ENCODE data around the gene MT1F. TPM values are rescaled to one million over a fixed set of nuclear protein-coding genes. Genes with fewer than 3 reads are reported as not detected.
A peak's percentile ranks its signal among the peaks of the same experiment; 100 is the strongest.

The MT1F gene
- polyA plus RNA-seq (2013): 61.2 and 70.5 TPM in 2 replicates

GRCh38 chr16:56657555-56658326 lies at the start of gene MT1F:
MT1F (plus strand) TSS chr16:56657959; CDS start chr16:56658059, 100 bp downstream.
- no CpG with 5 or more reads among the region's 46 CpGs for whole genome bisulfite sequencing (ENCODE audit: extremely low coverage, insufficient coverage, insufficient read length)
- Histone ChIP-seq H4K8ac (ENCODE audit: low read depth, low read length) (peak within 1 kb of the TSS; percentile 80), H3K4me1 (ENCODE audit: control insufficient read depth in 1 of 2, insufficient read depth in 2 of 2, low read length in 2 of 2) (peaks cover 8 to 10% of the 10 kb centered on the region in 2 experiments)

GRCh38 chr16:56608043-56608875 lies 49.5 kb upstream of the MT1F start, which contains the start of gene MT2A:
MT2A (plus strand) TSS chr16:56608584; CDS start chr16:56608656, 72 bp downstream.
- H3K23ac ChIP-seq (ENCODE audit: low read length): no peak within 1 kb of the TSS
- WGBS (ENCODE audit: extremely low coverage, insufficient coverage, insufficient read length): no CpG with 5 or more reads among the region's 62 CpGs
- H2BK12ac ChIP-seq (ENCODE audit: low read length): peak within 1 kb of the TSS; percentile 62
- DNase-seq: peak; percentile 99
- peaks cover 27 to 31% of the 10 kb centered on the region in 2 experiments for H3K4me1 ChIP-seq (ENCODE audit: control insufficient read depth in 1 of 2, insufficient read depth in 2 of 2, low read length in 2 of 2)
- peak within 1 kb of the TSS; percentile 79 for H4K8ac ChIP-seq (ENCODE audit: low read depth, low read length)
- no peaks in the 10 kb centered on the region for H3K9me3 ChIP-seq (ENCODE audit: insufficient read depth, low read depth, low read length)
- peak within 1 kb of the TSS; percentile 77 for H3K4me2 ChIP-seq (ENCODE audit: low read length)
- peak within 1 kb of the TSS; percentile 65 for H3K14ac ChIP-seq (ENCODE audit: low read length)
- peak within 1 kb of the TSS; percentile 53 for H3K18ac ChIP-seq (ENCODE audit: low read length)
- H4K12ac ChIP-seq (ENCODE audit: low read depth, low read length): no peak within 1 kb of the TSS
- H3K9ac ChIP-seq (ENCODE audit: low read length): no peak within 1 kb of the TSS
- H3K27me3 ChIP-seq (ENCODE audit: insufficient read depth, low read length): peaks cover 3% of the 10 kb centered on the region
- H2AK5ac ChIP-seq (ENCODE audit: low read length): peak within 1 kb of the TSS; percentile 13
- H3K79me2 ChIP-seq (ENCODE audit: control insufficient read depth, insufficient read depth, low read length, poor library complexity): no peaks in the 10 kb centered on the region
- peak within 1 kb of the TSS; percentile 69 for H2AFZ ChIP-seq (ENCODE audit: insufficient read depth, low read length, poor library complexity)
- H2BK120ac ChIP-seq (ENCODE audit: insufficient read depth, low read length, poor library complexity): peak within 1 kb of the TSS; percentile 50
- H3K79me1 ChIP-seq (ENCODE audit: low read length): peaks cover 11% of the 10 kb centered on the region
- H4K91ac ChIP-seq (ENCODE audit: low read depth, low read length): peak within 1 kb of the TSS; percentile 87
- no peak within 1 kb of the TSS for H3K4ac ChIP-seq (ENCODE audit: low read depth, low read length)
- H3K4me3 ChIP-seq (ENCODE audit: low read depth, low read length): peak within 1 kb of the TSS; percentile 67
- no peak within 1 kb of the TSS for H2BK5ac ChIP-seq (ENCODE audit: low read depth, low read length, poor library complexity)
- peak within 1 kb of the TSS; percentile 23 for H3K27ac ChIP-seq (ENCODE audit: low read depth, low read length)
- no peaks in the 10 kb centered on the region for H3K36me3 ChIP-seq (ENCODE audit: control insufficient read depth in 1 of 2, insufficient read depth in 2 of 2, low read length in 2 of 2)

More at GRCh38 chr16:56657555-56658326, at the start of gene MT1F:
- no peak within 1 kb of the TSS for H2AK5ac ChIP-seq (ENCODE audit: low read length)
- H3K27me3 ChIP-seq (ENCODE audit: insufficient read depth, low read length): peaks cover 23% of the 10 kb centered on the region
- H4K12ac ChIP-seq (ENCODE audit: low read depth, low read length): peak within 1 kb of the TSS; percentile 27
- no peak within 1 kb of the TSS for H3K4ac ChIP-seq (ENCODE audit: low read depth, low read length)
- peak; percentile 73 to 75 for DNase-seq
- H2BK120ac ChIP-seq (ENCODE audit: insufficient read depth, low read length, poor library complexity): no peak within 1 kb of the TSS
- H2BK5ac ChIP-seq (ENCODE audit: low read depth, low read length, poor library complexity): no peak within 1 kb of the TSS
- H2BK12ac ChIP-seq (ENCODE audit: low read length): no peak within 1 kb of the TSS
- H3K4me3 ChIP-seq (ENCODE audit: low read depth, low read length): peak within 1 kb of the TSS; percentile 75
- peak within 1 kb of the TSS; percentile 70 for H3K4me2 ChIP-seq (ENCODE audit: low read length)
- no peaks in the 10 kb centered on the region for H3K79me2 ChIP-seq (ENCODE audit: control insufficient read depth, insufficient read depth, low read length, poor library complexity)
- no peak within 1 kb of the TSS for H3K18ac ChIP-seq (ENCODE audit: low read length)
- peaks cover 2% of the 10 kb centered on the region for H3K9me3 ChIP-seq (ENCODE audit: insufficient read depth, low read depth, low read length)
- H3K79me1 ChIP-seq (ENCODE audit: low read length): peaks cover 2% of the 10 kb centered on the region
- H3K36me3 ChIP-seq (ENCODE audit: control insufficient read depth in 1 of 2, insufficient read depth in 2 of 2, low read length in 2 of 2): no peaks in the 10 kb centered on the region
- peak within 1 kb of the TSS; percentile 42 for H4K91ac ChIP-seq (ENCODE audit: low read depth, low read length)
- peak within 1 kb of the TSS; percentile 76 for H2AFZ ChIP-seq (ENCODE audit: insufficient read depth, low read length, poor library complexity)
- no peak within 1 kb of the TSS for H3K14ac ChIP-seq (ENCODE audit: low read length)
- no peak within 1 kb of the TSS for H3K27ac ChIP-seq (ENCODE audit: low read depth, low read length)
- H3K23ac ChIP-seq (ENCODE audit: low read length): peak within 1 kb of the TSS; percentile 55
- no peak within 1 kb of the TSS for H3K9ac ChIP-seq (ENCODE audit: low read length)

- no peak overlapping the region for H2AK5ac ChIP-seq (ENCODE audit: low read length)
- no CpG with 5 or more reads among the region's 21 CpGs for WGBS (ENCODE audit: extremely low coverage, insufficient coverage, insufficient read length)
- peaks cover 3% of the 10 kb centered on the region for H3K27me3 ChIP-seq (ENCODE audit: insufficient read depth, low read length)
- H4K12ac ChIP-seq (ENCODE audit: low read depth, low read length): no peak overlapping the region
- no peak overlapping the region for H2BK120ac ChIP-seq (ENCODE audit: insufficient read depth, low read length, poor library complexity)
- DNase-seq: peak in 1 of 2 donors; percentile 47
- no peak overlapping the region for H2AFZ ChIP-seq (ENCODE audit: insufficient read depth, low read length, poor library complexity)
- peaks cover 27 to 31% of the 10 kb centered on the region in 2 experiments for H3K4me1 ChIP-seq (ENCODE audit: control insufficient read depth in 1 of 2, insufficient read depth in 2 of 2, low read length in 2 of 2)
- no peak overlapping the region for H4K8ac ChIP-seq (ENCODE audit: low read depth, low read length)
- H3K9ac ChIP-seq (ENCODE audit: low read length): no peak overlapping the region
- H3K4ac ChIP-seq (ENCODE audit: low read depth, low read length): no peak overlapping the region
- peaks cover 11% of the 10 kb centered on the region for H3K79me1 ChIP-seq (ENCODE audit: low read length)
- H3K36me3 ChIP-seq (ENCODE audit: control insufficient read depth in 1 of 2, insufficient read depth in 2 of 2, low read length in 2 of 2): no peaks in the 10 kb centered on the region
- H3K18ac ChIP-seq (ENCODE audit: low read length): no peak overlapping the region
- H3K23ac ChIP-seq (ENCODE audit: low read length): no peak overlapping the region
- H3K27ac ChIP-seq (ENCODE audit: low read depth, low read length): no peak overlapping the region
- peak overlapping the region; percentile 77 for H3K4me2 ChIP-seq (ENCODE audit: low read length)
- no peak overlapping the region for H2BK5ac ChIP-seq (ENCODE audit: low read depth, low read length, poor library complexity)
- H3K14ac ChIP-seq (ENCODE audit: low read length): no peak overlapping the region
- no peak overlapping the region for H2BK12ac ChIP-seq (ENCODE audit: low read length)
- no peak overlapping the region for H3K4me3 ChIP-seq (ENCODE audit: low read depth, low read length)
- H4K91ac ChIP-seq (ENCODE audit: low read depth, low read length): no peak overlapping the region
- no peaks in the 10 kb centered on the region for H3K79me2 ChIP-seq (ENCODE audit: control insufficient read depth, insufficient read depth, low read length, poor library complexity)
- H3K9me3 ChIP-seq (ENCODE audit: insufficient read depth, low read depth, low read length): no peaks in the 10 kb centered on the region
Observed at GRCh38 chr16:56608876-56609462, 48.8 kb upstream of the MT1F start.

- H2BK120ac ChIP-seq (ENCODE audit: insufficient read depth, low read length, poor library complexity): no peak overlapping the region
- H3K18ac ChIP-seq (ENCODE audit: low read length): no peak overlapping the region
- no peaks in the 10 kb centered on the region for H3K79me2 ChIP-seq (ENCODE audit: control insufficient read depth, insufficient read depth, low read length, poor library complexity)
- no peak overlapping the region for H3K4ac ChIP-seq (ENCODE audit: low read depth, low read length)
- H3K14ac ChIP-seq (ENCODE audit: low read length): no peak overlapping the region
- peak overlapping the region; percentile 50 for H3K4me2 ChIP-seq (ENCODE audit: low read length)
- no peaks in the 10 kb centered on the region for H3K36me3 ChIP-seq (ENCODE audit: control insufficient read depth in 1 of 2, insufficient read depth in 2 of 2, low read length in 2 of 2)
- no peak overlapping the region for H3K4me3 ChIP-seq (ENCODE audit: low read depth, low read length)
- H3K9me3 ChIP-seq (ENCODE audit: insufficient read depth, low read depth, low read length): no peaks in the 10 kb centered on the region
- H3K79me1 ChIP-seq (ENCODE audit: low read length): peaks cover 11% of the 10 kb centered on the region
- H4K12ac ChIP-seq (ENCODE audit: low read depth, low read length): no peak overlapping the region
- H2AK5ac ChIP-seq (ENCODE audit: low read length): no peak overlapping the region
- no peak overlapping the region for H3K27ac ChIP-seq (ENCODE audit: low read depth, low read length)
- WGBS (ENCODE audit: extremely low coverage, insufficient coverage, insufficient read length): no CpG with 5 or more reads among the region's 6 CpGs
- no peak overlapping the region for H3K9ac ChIP-seq (ENCODE audit: low read length)
- H2BK5ac ChIP-seq (ENCODE audit: low read depth, low read length, poor library complexity): no peak overlapping the region
- DNase-seq: peak; percentile 28 to 58
- H4K8ac ChIP-seq (ENCODE audit: low read depth, low read length): no peak overlapping the region
- no peak overlapping the region for H2AFZ ChIP-seq (ENCODE audit: insufficient read depth, low read length, poor library complexity)
- H3K23ac ChIP-seq (ENCODE audit: low read length): no peak overlapping the region
- H2BK12ac ChIP-seq (ENCODE audit: low read length): no peak overlapping the region
- peaks cover 27 to 31% of the 10 kb centered on the region in 2 experiments for H3K4me1 ChIP-seq (ENCODE audit: control insufficient read depth in 1 of 2, insufficient read depth in 2 of 2, low read length in 2 of 2)
- H3K27me3 ChIP-seq (ENCODE audit: insufficient read depth, low read length): peaks cover 3% of the 10 kb centered on the region
- no peak overlapping the region for H4K91ac ChIP-seq (ENCODE audit: low read depth, low read length)
Observed at GRCh38 chr16:56609463-56609921, 48.3 kb upstream of the MT1F start.
